Tongue (tissue), 2 donors: ENCODE results near the gene CSTF3. TPM values are rescaled to one million over a fixed set of nuclear protein-coding genes. Genes with fewer than 3 reads are reported as not detected.
A peak's percentile ranks its signal among the peaks of the same experiment; 100 is the strongest.
"Not testable (repeated sequence)": the region's sequence is repeated elsewhere in the genome, so short reads cannot be mapped to it uniquely, and the experiment has no call there.

Experiments
- DNase-seq: peaks from one replicate; pipeline ENCODE4 v3.0.0-alpha.2; 2015
- total RNA-seq: library from RNA; depleted of rRNA; stranded (reverse); fragments of >200 nt; gene quantifications from one replicate; pipeline ENCODE4 v1.2.3, GENCODE V29; 2014

Gene CSTF3
- 34.0 TPM for total RNA-seq

GRCh38 chr11:33161120-33162005 lies at the start of gene CSTF3:
TSS of gene CSTF3 (minus strand) at chr11:33161480. CDS start at chr11:33161325, 155 bp downstream.
- DNase-seq = peak; percentile 100

GRCh38 chr11:33208150-33208549 lies 46.9 kb upstream of the CSTF3 start:
- DNase-seq = no peak

- DNase-seq = peak; percentile 57
Observed at GRCh38 chr11:33207408-33207985, 46.2 kb upstream of the CSTF3 start.

GRCh38 chr11:33197915-33198727 lies 36.8 kb upstream of the CSTF3 start:
- no peak for DNase-seq

GRCh38 chr11:33195462-33196173 lies 34.3 kb upstream of the CSTF3 start:
- DNase-seq = peak; percentile 28

- no peak for DNase-seq
Observed at GRCh38 chr11:33194455-33194854, 33.2 kb upstream of the CSTF3 start.

GRCh38 chr11:33191467-33191866 lies 30.2 kb upstream of the CSTF3 start:
- DNase-seq = no peak

GRCh38 chr11:33187998-33188722 lies 26.9 kb upstream of the CSTF3 start:
- peak; percentile 57 for DNase-seq

- peak; percentile 88 for DNase-seq
Observed at GRCh38 chr11:33185756-33186155, 24.5 kb upstream of the CSTF3 start.

GRCh38 chr11:33182246-33182878 lies 21.1 kb upstream of the CSTF3 start:
- no peak for DNase-seq

GRCh38 chr11:33179348-33179803 lies 18.1 kb upstream of the CSTF3 start:
- no peak for DNase-seq

- no peak for DNase-seq
Observed at GRCh38 chr11:33178443-33179180, 17.3 kb upstream of the CSTF3 start.

GRCh38 chr11:33177676-33178336 lies 16.5 kb upstream of the CSTF3 start:
- no peak for DNase-seq

- DNase-seq = not testable (repeated sequence)
Observed at GRCh38 chr11:33176760-33177159, 15.5 kb upstream of the CSTF3 start.

GRCh38 chr11:33172996-33173395 lies 11.7 kb upstream of the CSTF3 start:
- DNase-seq = no peak

GRCh38 chr11:33172345-33172744 lies 11.1 kb upstream of the CSTF3 start:
- DNase-seq = no peak

GRCh38 chr11:33171251-33171650 lies 10.0 kb upstream of the CSTF3 start:
- no peak for DNase-seq

- DNase-seq = no peak
Observed at GRCh38 chr11:33168709-33169200, 7.5 kb upstream of the CSTF3 start.

- no peak for DNase-seq
Observed at GRCh38 chr11:33162831-33163230, 1.6 kb upstream of the CSTF3 start.
